ENCODE data around the gene SETD1B. TPM values are rescaled to one million over a fixed set of nuclear protein-coding genes. Genes with fewer than 3 reads are reported as not detected.
A peak's percentile ranks its signal among the peaks of the same experiment; 100 is the strongest.

Gene SETD1B
- total and polyA plus RNA-seq, 2 experiments from 2014 or later: 2.4 to 15.1 TPM

GRCh38 chr12:121806546-121807423, 3.0 kb downstream of the SETD1B start:
- peak; percentile 40 to 63 for DNase-seq (ENCODE audit: low read depth in 1 of 2, low spot score in 1 of 2)
- Histone ChIP-seq H3K27ac (peak overlapping the region; percentile 100), H3K36me3 (peaks cover 18% of the 10 kb centered on the region), H3K4me3 (peak overlapping the region; percentile 89), H3K9me3 (ENCODE audit: low read depth) (no peaks in the 10 kb centered on the region), H3K27me3 (no peaks in the 10 kb centered on the region), H3K4me1 (ENCODE audit: low read depth) (peaks cover 21% of the 10 kb centered on the region)
- TF ChIP-seq CTCF (IDR thresholded peaks at IDR 0.05; ENCODE audit: low read depth, low read length): no peak

GRCh38 chr12:121807642-121808347, 4.0 kb downstream of the SETD1B start:
- H3K4me1 ChIP-seq (ENCODE audit: low read depth): peaks cover 22% of the 10 kb centered on the region
- no peak overlapping the region for H3K4me3 ChIP-seq
- H3K36me3 ChIP-seq: peaks cover 18% of the 10 kb centered on the region
- no peaks in the 10 kb centered on the region for H3K27me3 ChIP-seq
- no peak overlapping the region for H3K27ac ChIP-seq
- no peak for DNase-seq (ENCODE audit: low read depth in 1 of 2, low spot score in 1 of 2)
- H3K9me3 ChIP-seq (ENCODE audit: low read depth): no peaks in the 10 kb centered on the region
- TF ChIP-seq CTCF (IDR thresholded peaks at IDR 0.05; ENCODE audit: low read depth, low read length): no peak

GRCh38 chr12:121808623-121809022, 4.8 kb downstream of the SETD1B start:
- peaks cover 26% of the 10 kb centered on the region for H3K4me1 ChIP-seq (ENCODE audit: low read depth)
- H3K27ac ChIP-seq: no peak overlapping the region
- H3K27me3 ChIP-seq: no peaks in the 10 kb centered on the region
- TF ChIP-seq CTCF (IDR thresholded peaks at IDR 0.05; ENCODE audit: low read depth, low read length): no peak
- DNase-seq (ENCODE audit: low read depth in 1 of 2, low spot score in 1 of 2): no peak
- H3K4me3 ChIP-seq: no peak overlapping the region
- peaks cover 18% of the 10 kb centered on the region for H3K36me3 ChIP-seq
- no peaks in the 10 kb centered on the region for H3K9me3 ChIP-seq (ENCODE audit: low read depth)

- no peaks in the 10 kb centered on the region for H3K9me3 ChIP-seq (ENCODE audit: low read depth)
- no peak overlapping the region for H3K4me3 ChIP-seq
- H3K27ac ChIP-seq: no peak overlapping the region
- peaks cover 26% of the 10 kb centered on the region for H3K4me1 ChIP-seq (ENCODE audit: low read depth)
- H3K36me3 ChIP-seq: peaks cover 20% of the 10 kb centered on the region
- no peak for TF ChIP-seq CTCF (IDR thresholded peaks at IDR 0.05; ENCODE audit: low read depth, low read length)
- no peaks in the 10 kb centered on the region for H3K27me3 ChIP-seq
- DNase-seq (ENCODE audit: low read depth in 1 of 2, low spot score in 1 of 2): no peak
Measured at GRCh38 chr12:121809712-121810116, 5.9 kb downstream of the SETD1B start.

GRCh38 chr12:121810234-121810817, 6.5 kb downstream of the SETD1B start:
- Histone ChIP-seq H3K4me3 (no peak overlapping the region), H3K27ac (no peak overlapping the region), H3K4me1 (ENCODE audit: low read depth) (peaks cover 26% of the 10 kb centered on the region), H3K9me3 (ENCODE audit: low read depth) (no peaks in the 10 kb centered on the region), H3K36me3 (peaks cover 27% of the 10 kb centered on the region), H3K27me3 (no peaks in the 10 kb centered on the region)
- no peak for TF ChIP-seq CTCF (IDR thresholded peaks at IDR 0.05; ENCODE audit: low read depth, low read length)
- DNase-seq (ENCODE audit: low read depth in 1 of 2, low spot score in 1 of 2): no peak
